ENCODE results near the gene C1orf146.

The C1orf146 gene

GRCh38 chr1:92291372-92291999, 73.8 kb downstream of the C1orf146 start:
- H3K4ac ChIP-seq (ENCODE audit: low read length), result no peak overlapping the region
- WGBS, 2 donors (ENCODE audit: extremely low coverage in 2 of 2, insufficient read length in 2 of 2, insufficient replicate concordance in 1 of 2), result no CpG with 5 or more reads among the region's 3 CpGs
- no peak overlapping the region for H2BK5ac ChIP-seq (ENCODE audit: low read length)
- H2AFZ ChIP-seq (ENCODE audit: low read length), result no peak overlapping the region
- peaks cover 5 to 86% of the 10 kb centered on the region in 2 donors for H3K36me3 ChIP-seq (replicated peaks in 1 of 2; ENCODE audit: control insufficient read depth in 2 of 2, insufficient read depth in 2 of 2, low read length in 2 of 2)
- no peaks in the 10 kb centered on the region for H3K27me3 ChIP-seq (ENCODE audit: control insufficient read depth in 3 of 3, insufficient read depth in 3 of 3, low read depth in 1 of 3, low read length in 3 of 3)
- no peak overlapping the region for H2AK5ac ChIP-seq (ENCODE audit: low read depth, low read length)
- H3K27ac ChIP-seq (replicated peaks; ENCODE audit: low read length), result no peak overlapping the region
- H2BK12ac ChIP-seq (ENCODE audit: low read length), result no peak overlapping the region
- DNase-seq (ENCODE audit: low spot score), result no peak
- H3K14ac ChIP-seq (ENCODE audit: low read length), result no peak overlapping the region
- no peak overlapping the region for H3K4me3 ChIP-seq (ENCODE audit: low read length in 2 of 2)
- H2BK15ac ChIP-seq (ENCODE audit: low read length), result no peak overlapping the region
- H3K4me1 ChIP-seq (ENCODE audit: control insufficient read depth in 2 of 2, insufficient read depth in 1 of 2, low read depth in 1 of 2, low read length in 2 of 2), result no peaks in the 10 kb centered on the region
- no peak overlapping the region for H3K4me2 ChIP-seq (ENCODE audit: insufficient read depth, low read length, poor library complexity, severe bottlenecking)
- H3K18ac ChIP-seq (ENCODE audit: low read length), result no peak overlapping the region
- H3K79me1 ChIP-seq (ENCODE audit: low read depth, low read length), result peaks cover 2% of the 10 kb centered on the region
- H3K9ac ChIP-seq (ENCODE audit: low read depth, low read length, poor library complexity), result no peak overlapping the region
- H4K91ac ChIP-seq (ENCODE audit: low read depth, low read length, poor library complexity), result no peak overlapping the region
- H4K8ac ChIP-seq (ENCODE audit: low read depth, low read length), result no peak overlapping the region
- peaks cover 0 to 7% of the 10 kb centered on the region in 2 donors for H3K9me3 ChIP-seq (replicated peaks in 1 of 2; ENCODE audit: control insufficient read depth in 2 of 2, insufficient read depth in 1 of 2, low read depth in 1 of 2, low read length in 2 of 2)
- H3K23ac ChIP-seq (ENCODE audit: low read depth, low read length, poor library complexity), result no peak overlapping the region
- H2BK120ac ChIP-seq (ENCODE audit: low read depth, low read length), result no peak overlapping the region

All from neuronal stem cell (in vitro differentiated cells).